Activated CD8-positive, alpha-beta T cell treated with anti-CD3 and anti-CD28 coated beads for 36 hours (primary cell): ENCODE data around the gene SF1. TPM values are rescaled to one million over a fixed set of nuclear protein-coding genes. Genes with fewer than 3 reads are reported as not detected.

Experiments
- ATAC-seq: fragments of 200-7000 bp; cut with Tn5 transposase; one replicate; pipeline ENCODE4 v1.10.0; 2021; ENCODE audit warnings: mild to moderate bottlenecking, moderate library complexity
- CTCF ChIA-PET: fragments of 350-600 bp; sonication (Branson Sonifier 250); formaldehyde crosslinking; loops from one replicate; lab custom pipeline; 2021; ENCODE audit warnings: antibody characterized with exemption; lab: Charles Lee
- POLR2A ChIA-PET: fragments of 350-600 bp; sonication (Branson Sonifier 250); formaldehyde crosslinking; loops from one replicate; lab custom pipeline; 2021; ENCODE audit warnings: antibody characterized with exemption; lab: Charles Lee
- DNase-seq: peaks from one replicate; pipeline ENCODE4 v3.0.0-alpha.2; 2020
- H3K27ac Mint-ChIP-seq: one replicate; pipeline ENCODE4 v1.8.0; 2021; ENCODE audit warnings: mild to moderate bottlenecking, mixed read lengths
- H3K27me3 Mint-ChIP-seq: one replicate; pipeline ENCODE4 v1.8.0; 2021; ENCODE audit warnings: mixed read lengths
- H3K36me3 Mint-ChIP-seq: one replicate; pipeline ENCODE4 v1.8.0; 2021; ENCODE audit warnings: low read depth, mixed read lengths
- H3K4me1 Mint-ChIP-seq: one replicate; pipeline ENCODE4 v1.8.0; 2021; ENCODE audit warnings: low read depth, mixed read lengths
- H3K4me3 Mint-ChIP-seq: one replicate; pipeline ENCODE4 v1.8.0; 2021; ENCODE audit warnings: mild to moderate bottlenecking, moderate library complexity, mixed read lengths
- H3K9me3 Mint-ChIP-seq: one replicate; pipeline ENCODE4 v1.8.0; 2021; ENCODE audit warnings: mixed read lengths
- CTCF ChIP-seq: fragments of 200-600 bp; IDR thresholded peaks from one replicate; pipeline ENCODE4 v1.8.0; 2022; ENCODE audit warnings: antibody characterized with exemption, mild to moderate bottlenecking
- intact Hi-C: fragments of 100-400 bp; cut with micrococcal nuclease; formaldehyde crosslinking; loops from one replicate; pipeline ENCODE4 v1.10.0; 2022
- total RNA-seq, 2 experiments: library from RNA; stranded (reverse); gene quantifications; one replicate each; pipeline ENCODE4 v1.2.3, GENCODE V29; 2021

The SF1 gene
- total RNA-seq, 2 experiments from 2014 or later, result 325 to 342 TPM

DNA sequence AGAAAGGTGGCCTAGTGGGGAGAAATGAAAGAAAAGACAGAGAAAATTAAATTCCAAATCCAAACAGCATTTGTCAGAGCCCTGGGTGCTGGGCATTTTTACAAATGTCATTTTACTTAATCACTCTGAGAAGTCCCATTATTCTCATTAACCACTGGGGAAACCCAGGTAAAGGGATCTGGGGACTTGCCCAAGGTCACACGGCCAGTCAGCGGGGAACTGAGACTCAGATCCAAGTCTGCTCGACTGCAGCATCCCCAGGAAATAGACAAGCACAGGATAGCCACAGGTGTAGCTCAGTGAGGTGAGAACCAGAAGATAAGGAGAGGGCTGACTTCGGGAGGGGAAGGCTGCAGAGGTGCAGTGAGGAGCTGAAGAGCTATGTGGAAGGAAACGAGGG is 63.2 kb downstream of the SF1 start:
- ChIA-PET POLR2A (interaction anchor here (0.8 kb wide), 1 partner anchor 30 kb away, joined by 3 read pairs; no protein-coding TSS in a partner anchor), CTCF (interaction anchor here (1.0 to 1.8 kb wide), 3 partner anchors 26 to 29 kb away, joined by 3 to 4 read pairs (median 4); partner anchors contain the start of gene RASGRP2)
- H3K36me3 Mint-ChIP-seq, result no peaks in the 10 kb centered on the region
- ATAC-seq (no peak), DNase-seq (no peak)
- no peak for TF ChIP-seq CTCF
- H3K27me3 Mint-ChIP-seq, result peaks cover 54% of the 10 kb centered on the region
- intact Hi-C loops, result no loop called here
- no peaks in the 10 kb centered on the region for H3K9me3 Mint-ChIP-seq
- H3K4me3 Mint-ChIP-seq, result no peak overlapping the region
- H3K27ac Mint-ChIP-seq, result no peak overlapping the region
- peaks cover 14% of the 10 kb centered on the region for H3K4me1 Mint-ChIP-seq

GRCh38 chr11:64714666-64715065 is 63.7 kb downstream of the SF1 start:
- H3K4me1 Mint-ChIP-seq, result peaks cover 14% of the 10 kb centered on the region
- H3K9me3 Mint-ChIP-seq, result no peaks in the 10 kb centered on the region
- no peak overlapping the region for H3K4me3 Mint-ChIP-seq
- no peak for TF ChIP-seq CTCF
- no peak for DNase-seq
- CTCF ChIA-PET, result interaction anchor here (1.0 to 1.8 kb wide), 3 partner anchors 26 to 29 kb away, joined by 3 to 4 read pairs (median 4); partner anchors contain the start of gene RASGRP2
- H3K27ac Mint-ChIP-seq, result no peak overlapping the region
- H3K36me3 Mint-ChIP-seq, result no peaks in the 10 kb centered on the region
- intact Hi-C loops, result no loop called here
- H3K27me3 Mint-ChIP-seq, result peaks cover 56% of the 10 kb centered on the region
- no peak for ATAC-seq
- POLR2A ChIA-PET, result no interaction called here

Other genes with a start within 250 kb of the SF1 start
- gene SLC22A11, start 222.6 kb downstream of the SF1 start, total RNA-seq, result not detected
- gene SLC22A12, start 187.3 kb downstream of the SF1 start, total RNA-seq, result not detected
- gene NRXN2, start 55.3 kb downstream of the SF1 start, total RNA-seq, result under 1 TPM; 0.07 to 0.22 TPM
- 1 to 10 TPM; 7.8 to 8.2 TPM for gene RASGRP2, start 34.4 kb downstream of the SF1 start, total RNA-seq
- 1 to 10 TPM; 1.2 to 3.3 TPM for gene PYGM, start 18.6 kb downstream of the SF1 start, total RNA-seq
- 10 to 100 TPM; 56.4 to 58.0 TPM for gene MAP4K2, start 24.7 kb upstream of the SF1 start, total RNA-seq
- 10 to 100 TPM; 25.8 to 29.0 TPM for gene MEN1, start 32.0 kb upstream of the SF1 start, total RNA-seq
- under 1 TPM; 0.31 to 0.61 TPM for gene CDC42BPG, start 66.1 kb upstream of the SF1 start, total RNA-seq
- 10 to 100 TPM; 60.3 to 65.1 TPM for gene EHD1, start 100.1 kb upstream of the SF1 start, total RNA-seq
- 10 to 100 TPM; 17.1 to 17.5 TPM for gene ATG2A, start 138.7 kb upstream of the SF1 start, total RNA-seq
- gene PPP2R5B, start 146.1 kb upstream of the SF1 start, total RNA-seq, result 10 to 100 TPM; 20.2 to 21.2 TPM
- not detected for gene GPHA2, start 157.4 kb upstream of the SF1 start, total RNA-seq
- not detected for gene MAJIN, start 193.6 kb upstream of the SF1 start, total RNA-seq
- gene BATF2, start 218.4 kb upstream of the SF1 start, total RNA-seq, result not detected
- 100 to 1,000 TPM; 118 to 122 TPM for gene ARL2, start 235.6 kb upstream of the SF1 start, total RNA-seq
- gene SNX15, start 248.9 kb upstream of the SF1 start, total RNA-seq, result 1 to 10 TPM; 4.7 to 5.7 TPM